Neural crest cell (in vitro differentiated cells): ENCODE results near the gene GRIN1. TPM values are rescaled to one million over a fixed set of nuclear protein-coding genes. Genes with fewer than 3 reads are reported as not detected.
A peak's percentile ranks its signal among the peaks of the same experiment; 100 is the strongest.

Experiments
- DNase-seq: peaks from one replicate; pipeline ENCODE4 v3.0.0; 2021; ENCODE audit warnings: low read depth, mixed read lengths, low spot score
- H3K27ac Mint-ChIP-seq: one replicate; pipeline ENCODE4 v1.8.0; 2021; ENCODE audit warnings: mild to moderate bottlenecking, mixed read lengths; ENCODE audit not compliant: unreplicated experiment
- H3K27me3 Mint-ChIP-seq: 2 replicates; pipeline ENCODE4 v1.8.0; 2021; ENCODE audit warnings: low read depth, mild to moderate bottlenecking, mixed read lengths
- H3K36me3 Mint-ChIP-seq: 2 replicates; pipeline ENCODE4 v1.8.0; 2021; ENCODE audit warnings: low read depth, mild to moderate bottlenecking, mixed read lengths
- H3K4me1 Mint-ChIP-seq: 2 replicates; pipeline ENCODE4 v1.8.0; 2021; ENCODE audit warnings: mixed read lengths
- H3K4me3 Mint-ChIP-seq: one replicate; pipeline ENCODE4 v1.8.0; 2021; ENCODE audit warnings: mild to moderate bottlenecking, mixed read lengths
- H3K9me3 Mint-ChIP-seq: 2 replicates; pipeline ENCODE4 v1.8.0; 2021; ENCODE audit warnings: mixed read lengths
- total RNA-seq: library from RNA; stranded (reverse); gene quantifications from 2 replicates; pipeline ENCODE4 v1.2.1, GENCODE V29; 2021
- TF ChIP-seq, protein P1 (sequence below): fragments of 200-600 bp; sonication (generic); conservative IDR thresholded peaks from 2 replicates; pipeline ENCODE4 v1.5.0; 2021; ENCODE audit warnings: antibody characterized with exemption, mild to moderate bottlenecking

GRIN1 gene
- total RNA-seq, 1 donor from 2014 or later = 0.44 TPM

- peaks cover 2% of the 10 kb centered on the region for H3K36me3 Mint-ChIP-seq
- H3K4me1 Mint-ChIP-seq = no peaks in the 10 kb centered on the region
- H3K27me3 Mint-ChIP-seq = peaks cover 66% of the 10 kb centered on the region
- no peak overlapping the region for H3K27ac Mint-ChIP-seq
- TF ChIP-seq, protein P1, sequence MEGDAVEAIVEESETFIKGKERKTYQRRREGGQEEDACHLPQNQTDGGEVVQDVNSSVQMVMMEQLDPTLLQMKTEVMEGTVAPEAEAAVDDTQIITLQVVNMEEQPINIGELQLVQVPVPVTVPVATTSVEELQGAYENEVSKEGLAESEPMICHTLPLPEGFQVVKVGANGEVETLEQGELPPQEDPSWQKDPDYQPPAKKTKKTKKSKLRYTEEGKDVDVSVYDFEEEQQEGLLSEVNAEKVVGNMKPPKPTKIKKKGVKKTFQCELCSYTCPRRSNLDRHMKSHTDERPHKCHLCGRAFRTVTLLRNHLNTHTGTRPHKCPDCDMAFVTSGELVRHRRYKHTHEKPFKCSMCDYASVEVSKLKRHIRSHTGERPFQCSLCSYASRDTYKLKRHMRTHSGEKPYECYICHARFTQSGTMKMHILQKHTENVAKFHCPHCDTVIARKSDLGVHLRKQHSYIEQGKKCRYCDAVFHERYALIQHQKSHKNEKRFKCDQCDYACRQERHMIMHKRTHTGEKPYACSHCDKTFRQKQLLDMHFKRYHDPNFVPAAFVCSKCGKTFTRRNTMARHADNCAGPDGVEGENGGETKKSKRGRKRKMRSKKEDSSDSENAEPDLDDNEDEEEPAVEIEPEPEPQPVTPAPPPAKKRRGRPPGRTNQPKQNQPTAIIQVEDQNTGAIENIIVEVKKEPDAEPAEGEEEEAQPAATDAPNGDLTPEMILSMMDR = no peak
- DNase-seq = no peak
- H3K9me3 Mint-ChIP-seq = no peaks in the 10 kb centered on the region
- H3K4me3 Mint-ChIP-seq = no peak overlapping the region
Observed at GRCh38 chr9:137173796-137174664, 35.1 kb downstream of the GRIN1 start.

DNA sequence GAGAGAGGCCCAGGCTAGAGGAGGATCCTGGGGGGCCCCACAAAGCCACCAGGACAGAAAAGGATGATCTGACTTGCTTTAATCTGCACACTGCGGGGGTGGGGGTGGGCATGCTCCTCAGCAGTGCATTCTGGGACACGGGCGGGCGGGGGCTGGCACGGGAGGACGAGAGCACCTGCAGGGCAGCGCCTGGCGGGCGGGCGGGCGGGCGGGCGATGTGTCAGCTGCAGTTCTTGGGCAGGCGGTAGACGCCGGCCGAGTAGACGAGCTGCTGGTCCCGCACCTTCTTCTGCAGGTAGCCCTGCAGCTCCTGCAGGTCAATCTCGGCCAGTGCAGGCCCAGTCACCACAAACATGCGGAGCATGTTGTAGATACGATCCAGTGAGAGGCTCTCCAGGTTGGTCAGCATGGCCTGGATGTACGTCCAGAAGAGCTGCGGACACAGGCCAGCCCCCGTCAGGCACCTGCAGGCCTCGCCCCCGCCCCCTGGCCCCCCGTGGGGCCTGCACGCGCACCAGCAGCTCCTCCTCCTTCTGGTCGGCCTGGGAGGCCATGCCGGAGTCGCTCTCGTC, 35.9 kb downstream of the GRIN1 start:
- no peaks in the 10 kb centered on the region for H3K9me3 Mint-ChIP-seq
- H3K27me3 Mint-ChIP-seq = peaks cover 63% of the 10 kb centered on the region
- H3K4me1 Mint-ChIP-seq = no peaks in the 10 kb centered on the region
- H3K36me3 Mint-ChIP-seq = peaks cover 2% of the 10 kb centered on the region
- H3K4me3 Mint-ChIP-seq = no peak overlapping the region
- no peak overlapping the region for H3K27ac Mint-ChIP-seq
- DNase-seq = no peak
- TF ChIP-seq, protein P1 = no peak

DNA sequence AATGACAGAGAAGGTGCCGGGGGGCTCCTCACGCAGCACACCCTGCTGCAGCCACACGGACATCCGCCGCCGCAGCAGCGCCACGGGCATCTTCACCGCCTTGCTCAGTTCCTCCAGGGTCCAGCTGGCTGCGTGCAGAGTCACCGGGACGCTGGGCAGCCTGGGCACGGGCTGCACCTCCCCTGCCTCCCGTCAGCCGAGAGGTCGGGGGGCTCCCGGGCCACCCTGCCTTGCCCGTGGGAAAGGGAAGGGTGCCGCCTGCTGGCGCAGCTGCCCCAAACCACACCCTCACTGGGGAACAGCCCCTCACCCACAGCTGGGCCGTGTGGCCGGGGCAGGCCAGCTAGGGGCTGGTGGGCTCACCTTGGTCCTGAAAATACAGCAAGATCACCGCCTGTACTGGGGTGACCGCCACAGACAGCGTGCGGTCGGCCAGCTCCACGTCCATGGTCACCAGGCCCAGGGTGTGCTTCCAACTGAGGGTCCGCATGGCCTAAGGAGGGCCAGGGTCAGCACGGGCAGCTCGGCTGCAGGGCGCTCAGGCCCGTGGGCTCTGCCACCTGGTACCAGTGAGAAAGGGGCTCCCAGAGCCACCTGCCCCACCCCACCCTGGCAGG, 36.5 kb downstream of the GRIN1 start:
- H3K4me1 Mint-ChIP-seq = no peaks in the 10 kb centered on the region
- peaks cover 2% of the 10 kb centered on the region for H3K36me3 Mint-ChIP-seq
- TF ChIP-seq, protein P1 = no peak
- no peak overlapping the region for H3K27ac Mint-ChIP-seq
- peaks cover 57% of the 10 kb centered on the region for H3K27me3 Mint-ChIP-seq
- H3K9me3 Mint-ChIP-seq = no peaks in the 10 kb centered on the region
- H3K4me3 Mint-ChIP-seq = no peak overlapping the region
- DNase-seq = no peak

- Mint-ChIP-seq H3K4me3 (peak overlapping the region; percentile 7), H3K4me1 (no peaks in the 10 kb centered on the region), H3K27ac (no peak overlapping the region), H3K36me3 (peaks cover 2% of the 10 kb centered on the region), H3K27me3 (peaks cover 46% of the 10 kb centered on the region), H3K9me3 (no peaks in the 10 kb centered on the region)
- DNase-seq = no peak
- TF ChIP-seq, protein P1 = peak; percentile 63
Observed at GRCh38 chr9:137176302-137177182, 37.6 kb downstream of the GRIN1 start.
